GM08714 (cell line): ENCODE measurements around the gene ROCK2.
"Not testable (repeated sequence)": the region's sequence is repeated elsewhere in the genome, so short reads cannot be mapped to it uniquely, and the experiment has no call there.

Experiments used
- H3K4me3 ChIP-seq: fragments of 200-500 bp; sonication (Bioruptor generic); 2 replicates; pipeline ENCODE4 v1.5.1; 2014; ENCODE audit warnings: mild to moderate bottlenecking, low read length, inconsistent platforms
- ZNF274 ChIP-seq: IDR thresholded peaks from 2 replicates; pipeline ENCODE4 v1.6.1; 2012; ENCODE audit warnings: mild to moderate bottlenecking, low read depth, low read length

ROCK2 gene

GRCh38 chr2:11241412-11242203 is 102.8 kb downstream of the ROCK2 start:
- no peak for TF ChIP-seq ZNF274
- H3K4me3 ChIP-seq: no peak overlapping the region

- no peak overlapping the region for H3K4me3 ChIP-seq
- TF ChIP-seq ZNF274: no peak
Observed at GRCh38 chr2:11239666-11240462, 104.6 kb downstream of the ROCK2 start.

- TF ChIP-seq ZNF274: no peak
- no peak overlapping the region for H3K4me3 ChIP-seq
Observed at GRCh38 chr2:11239147-11239546, 105.3 kb downstream of the ROCK2 start.

- no peak overlapping the region for H3K4me3 ChIP-seq
- TF ChIP-seq ZNF274: no peak
Observed at GRCh38 chr2:11237122-11237521, 107.3 kb downstream of the ROCK2 start.

GRCh38 chr2:11236335-11236734 is 108.1 kb downstream of the ROCK2 start:
- no peak overlapping the region for H3K4me3 ChIP-seq
- no peak for TF ChIP-seq ZNF274

- TF ChIP-seq ZNF274: no peak
Observed at GRCh38 chr2:11235583-11235982, 108.9 kb downstream of the ROCK2 start.

GRCh38 chr2:11234309-11234708 is 110.1 kb downstream of the ROCK2 start:
- no peak overlapping the region for H3K4me3 ChIP-seq
- TF ChIP-seq ZNF274: no peak

More at GRCh38 chr2:11235583-11235982, 108.9 kb downstream of the ROCK2 start:
- no peak overlapping the region for H3K4me3 ChIP-seq

GRCh38 chr2:11231193-11231592 is 113.2 kb downstream of the ROCK2 start:
- H3K4me3 ChIP-seq: not testable (repeated sequence)

- TF ChIP-seq ZNF274: no peak
- no peak overlapping the region for H3K4me3 ChIP-seq
Observed at GRCh38 chr2:11228692-11229091, 115.7 kb downstream of the ROCK2 start.

GRCh38 chr2:11227595-11227994 is 116.8 kb downstream of the ROCK2 start:
- no peak overlapping the region for H3K4me3 ChIP-seq
- TF ChIP-seq ZNF274: no peak

- no peak for TF ChIP-seq ZNF274
- H3K4me3 ChIP-seq: no peak overlapping the region
Observed at GRCh38 chr2:11224887-11225286, 119.5 kb downstream of the ROCK2 start.

GRCh38 chr2:11222845-11223244 is 121.6 kb downstream of the ROCK2 start:
- H3K4me3 ChIP-seq: no peak overlapping the region
- TF ChIP-seq ZNF274: no peak

GRCh38 chr2:11220445-11220844 is 124.0 kb downstream of the ROCK2 start:
- no peak overlapping the region for H3K4me3 ChIP-seq
- no peak for TF ChIP-seq ZNF274

- no peak for TF ChIP-seq ZNF274
Observed at GRCh38 chr2:11215407-11215806, 129.0 kb downstream of the ROCK2 start.

GRCh38 chr2:11214770-11215169 is 129.7 kb downstream of the ROCK2 start:
- no peak overlapping the region for H3K4me3 ChIP-seq
- no peak for TF ChIP-seq ZNF274

More at GRCh38 chr2:11215407-11215806, 129.0 kb downstream of the ROCK2 start:
- no peak overlapping the region for H3K4me3 ChIP-seq
